HUDEP-2 (cell line): ENCODE results near the gene AGRN.
"Not testable (repeated sequence)": the region's sequence is repeated elsewhere in the genome, so short reads cannot be mapped to it uniquely, and the experiment has no call there.

ENCODE experiments used
- DNase-seq, 76 experiments: peaks; one replicate each; lab custom pipeline; 2025; ENCODE audit not compliant: unreplicated experiment in 76 of 76; lab: John Stamatoyannopoulos, UW

AGRN gene

DNA sequence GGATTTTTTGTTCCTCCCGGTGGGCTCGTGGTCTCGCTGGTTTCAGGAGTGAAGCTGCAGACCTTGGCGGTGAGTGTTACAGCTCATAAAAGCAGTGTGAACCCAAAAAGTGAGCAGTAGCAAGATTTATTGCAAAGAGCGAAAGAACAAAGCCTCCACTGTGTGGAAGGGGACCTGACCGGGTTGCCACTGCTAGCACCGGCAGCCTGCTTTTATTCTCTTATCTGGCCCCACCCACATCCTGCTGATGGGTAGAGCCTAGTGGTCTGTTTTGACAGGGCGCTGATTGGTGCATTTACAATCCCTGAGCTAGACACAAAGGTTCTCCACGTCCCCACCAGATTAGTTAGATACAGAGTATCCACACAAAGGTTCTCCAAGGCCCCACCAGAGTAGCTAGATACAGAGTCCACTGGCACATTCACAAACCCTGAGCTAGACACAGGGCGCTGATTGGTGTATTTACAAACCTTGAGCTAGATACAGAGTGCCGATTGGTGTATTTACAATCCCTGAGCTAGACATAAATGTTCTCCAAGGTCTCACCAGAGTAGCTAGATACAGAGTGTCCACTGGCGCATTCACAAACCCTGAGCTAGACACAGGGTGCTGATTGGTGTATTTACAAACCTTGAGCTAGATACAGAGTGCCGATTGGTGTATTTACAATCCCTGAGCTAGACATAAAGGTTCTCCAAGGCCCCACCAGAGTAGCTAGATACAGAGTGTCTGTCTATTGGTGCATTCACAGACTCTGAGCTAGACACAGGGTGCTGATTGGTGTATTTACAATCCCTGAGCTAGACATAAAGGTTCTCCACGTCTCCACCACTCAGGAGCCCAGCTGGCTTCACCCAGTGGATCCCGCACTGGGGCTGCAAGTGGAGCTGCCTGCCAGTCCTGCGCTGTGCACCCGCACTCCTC, 2.3 kb upstream of the AGRN start:
- DNase-seq = not testable (repeated sequence)

DNA sequence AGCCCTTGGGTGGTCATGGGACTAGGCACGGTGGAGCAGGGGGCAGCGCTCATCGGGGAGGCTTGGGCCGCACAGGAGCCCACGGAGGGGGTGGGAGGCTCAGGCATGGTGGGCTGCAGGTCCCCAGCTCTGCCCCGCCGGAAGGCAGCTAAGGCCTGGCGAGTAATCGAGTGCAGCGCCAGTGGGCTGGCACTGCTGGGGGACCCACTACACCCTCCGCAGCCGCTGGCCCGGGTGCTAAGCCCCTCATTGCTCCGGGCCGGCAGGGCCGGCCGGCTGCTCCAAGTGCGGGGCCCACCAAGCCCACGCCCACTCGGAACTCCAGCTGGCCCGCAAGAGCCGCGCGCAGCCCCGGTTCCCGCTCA, 1.6 kb upstream of the AGRN start:
- DNase-seq = not testable (repeated sequence)

DNA sequence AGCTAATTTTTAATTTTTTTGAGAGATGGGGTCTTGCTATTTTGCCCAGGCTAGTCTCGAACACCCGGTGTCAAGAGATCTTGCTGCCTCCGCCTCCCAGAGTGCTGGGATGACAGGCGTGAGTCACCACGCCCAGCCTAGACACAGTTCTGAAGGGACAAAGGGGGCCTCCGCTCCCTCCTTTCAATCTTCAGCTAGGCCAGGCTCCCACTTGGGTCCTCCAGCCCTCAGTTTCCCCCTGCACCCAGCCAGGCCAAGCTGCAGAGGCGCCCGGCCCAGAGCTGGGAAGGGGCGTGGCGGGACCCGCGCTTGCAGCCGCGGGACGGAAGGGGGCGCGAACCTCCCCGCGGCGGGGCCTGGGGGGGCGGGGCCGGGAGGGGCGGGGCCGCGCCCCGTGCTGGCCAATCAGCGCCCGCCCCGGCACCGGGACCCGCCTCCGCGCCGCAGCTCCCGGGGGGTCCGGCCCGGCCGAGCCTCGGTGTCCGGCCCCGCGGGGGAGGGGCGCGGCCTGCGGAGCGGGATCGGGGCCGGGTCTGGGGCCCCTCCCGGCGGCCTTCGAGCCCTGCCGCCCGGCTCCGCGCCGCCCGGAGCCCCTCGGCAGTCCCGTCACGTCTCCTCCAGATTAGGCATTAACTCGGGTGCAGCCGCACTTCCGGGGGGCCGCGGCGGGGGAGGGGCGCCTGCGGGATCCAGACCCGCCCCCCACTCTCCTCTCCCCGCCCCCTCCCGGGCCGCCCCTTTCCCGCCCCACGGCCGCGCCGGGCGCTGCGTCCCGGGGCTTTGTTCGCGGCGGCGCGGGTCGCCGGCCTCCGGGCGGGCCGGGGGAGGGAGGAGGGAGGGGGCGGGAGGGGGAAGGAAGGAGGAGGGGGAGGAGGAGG, 559 bp upstream of the AGRN start:
- peak in 66 of 76 experiments; percentile 18 to 89 (median 70) for DNase-seq

DNA sequence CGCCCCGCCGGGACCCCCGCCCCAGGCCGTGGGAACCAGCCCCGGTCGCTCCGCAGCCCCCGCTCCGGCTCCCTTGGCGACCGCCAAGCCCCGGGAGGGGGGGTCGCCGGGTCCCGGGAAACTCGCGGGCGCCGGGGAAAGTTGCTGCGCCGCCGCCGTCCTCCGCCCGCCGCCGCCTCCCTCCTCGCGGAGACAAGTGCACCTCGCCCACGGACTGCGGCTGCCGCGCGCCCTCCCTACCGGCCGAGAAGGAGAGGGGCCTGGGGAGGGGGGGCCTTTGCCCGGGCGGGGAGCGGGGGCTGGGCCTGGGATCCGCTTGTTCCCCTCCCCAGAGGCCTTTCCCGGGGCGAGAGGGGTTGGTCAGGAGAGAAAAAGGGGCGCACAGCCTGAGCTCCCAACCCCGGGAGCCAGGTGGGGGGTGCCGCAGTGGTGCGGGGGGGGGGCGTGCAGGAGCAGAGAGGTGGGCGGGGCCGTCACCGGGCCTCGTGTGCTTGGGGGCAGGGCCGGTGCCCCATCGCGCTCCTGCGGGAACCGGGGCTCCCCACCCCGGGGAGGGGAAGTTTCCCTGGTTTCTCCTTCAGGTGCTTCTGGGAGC, 592 bp downstream of the AGRN start:
- peak in 7 of 76 experiments; percentile 22 to 49 (median 36) for DNase-seq

DNA sequence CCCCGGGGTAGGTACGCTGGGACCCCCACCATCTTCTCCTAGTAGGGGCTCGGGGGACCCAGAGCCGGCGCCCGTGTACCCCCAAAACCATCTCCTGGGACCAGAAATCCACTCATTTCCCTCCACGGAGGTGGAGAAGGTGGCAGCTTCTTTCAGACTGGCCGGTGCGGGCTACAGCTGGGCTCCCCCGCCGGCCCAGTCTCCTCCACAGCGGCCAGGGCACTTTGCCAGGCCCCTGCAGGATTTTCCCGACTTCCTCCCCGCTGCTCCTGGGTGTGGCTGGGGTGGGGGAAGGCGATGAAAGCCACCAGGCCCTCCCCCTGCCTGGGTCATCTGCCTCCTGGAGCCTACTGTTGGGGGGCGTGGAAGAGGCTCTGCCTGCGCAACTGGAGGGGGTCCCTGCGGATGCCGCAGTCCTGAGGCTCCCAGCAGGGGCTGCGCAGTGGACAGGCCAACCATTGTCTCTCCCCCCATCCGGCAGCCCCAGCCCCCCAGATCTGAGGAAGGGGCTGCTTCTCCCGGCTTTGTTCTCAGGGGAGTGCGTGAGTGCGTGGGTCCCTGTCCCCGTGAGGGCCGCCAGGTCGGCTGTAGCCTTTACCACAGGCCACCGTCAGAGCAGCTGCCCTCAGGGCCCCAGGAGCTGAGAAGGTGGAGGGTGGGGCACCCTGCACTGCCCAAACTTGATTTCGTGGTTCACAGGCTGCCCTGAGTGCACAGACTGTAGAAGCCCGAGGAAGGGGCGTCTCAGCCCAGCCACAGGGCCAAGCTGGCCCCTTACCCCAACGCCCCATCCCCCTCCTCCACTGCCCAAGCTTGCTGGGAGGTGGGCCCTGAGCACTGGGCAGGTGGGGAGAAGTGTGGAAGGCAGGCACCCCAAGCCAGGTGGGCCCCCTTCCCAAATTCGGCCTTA, 1.3 kb downstream of the AGRN start:
- peak in 47 of 76 experiments; percentile 12 to 59 (median 39) for DNase-seq

GRCh38 chr1:1021920-1022259, 2.0 kb downstream of the AGRN start:
- no peak for DNase-seq

GRCh38 chr1:1022302-1023009, 2.5 kb downstream of the AGRN start:
- DNase-seq = peak in 4 of 76 experiments; percentile 5 to 23 (median 13)

DNA sequence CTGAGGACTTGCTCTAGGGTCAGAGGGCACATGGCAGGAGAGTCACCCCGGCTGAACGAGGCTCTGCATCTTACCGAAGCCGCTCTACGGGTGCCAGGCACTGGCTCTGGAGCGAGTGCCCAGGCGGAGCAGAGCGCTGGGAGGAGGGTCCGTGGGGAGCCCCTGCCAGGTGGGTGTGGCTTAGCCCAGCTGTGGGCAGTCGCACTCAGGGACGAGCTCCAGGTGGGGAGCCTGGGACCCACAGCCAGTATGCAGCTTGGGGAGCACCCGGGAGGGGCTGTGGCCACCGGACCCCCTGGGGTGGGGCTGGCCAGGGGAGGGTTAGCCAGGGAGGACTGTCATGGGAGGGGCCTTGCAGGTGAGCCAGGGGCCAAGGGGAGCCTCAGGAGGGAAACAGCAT, 3.8 kb downstream of the AGRN start:
- DNase-seq = peak in 1 of 76 experiments; percentile 18

DNA sequence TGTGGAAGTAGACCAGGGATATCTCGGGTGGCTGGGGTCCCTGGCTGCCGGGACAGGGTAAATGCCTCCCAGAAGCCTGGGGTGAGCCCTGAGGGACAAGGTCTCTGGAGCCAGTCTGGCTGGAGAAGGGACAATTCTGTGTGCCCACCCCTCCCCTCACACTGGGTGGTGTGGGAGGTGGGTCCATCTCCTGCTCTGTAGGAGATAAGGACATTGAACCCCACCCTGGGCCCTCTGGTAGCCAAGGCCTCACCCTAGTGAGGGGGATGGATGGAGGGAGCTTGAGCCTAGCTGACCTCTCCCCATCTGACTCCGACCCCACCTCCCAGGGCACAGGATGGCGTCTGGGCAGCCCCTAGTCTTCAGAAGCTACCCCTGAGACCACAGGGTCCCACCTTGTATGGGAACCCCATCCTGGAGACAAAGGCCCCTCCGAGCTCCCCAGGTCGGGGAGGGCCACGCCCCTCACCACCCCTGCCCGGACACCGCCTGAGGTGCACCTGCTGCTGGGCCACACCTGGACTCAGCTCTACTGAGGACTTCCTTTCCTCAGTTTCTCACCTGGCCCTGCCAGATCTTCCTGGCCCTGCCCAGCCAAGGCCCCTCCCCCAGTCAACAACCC, 4.3 kb downstream of the AGRN start:
- peak in 63 of 76 experiments; percentile 15 to 77 (median 52) for DNase-seq

DNA sequence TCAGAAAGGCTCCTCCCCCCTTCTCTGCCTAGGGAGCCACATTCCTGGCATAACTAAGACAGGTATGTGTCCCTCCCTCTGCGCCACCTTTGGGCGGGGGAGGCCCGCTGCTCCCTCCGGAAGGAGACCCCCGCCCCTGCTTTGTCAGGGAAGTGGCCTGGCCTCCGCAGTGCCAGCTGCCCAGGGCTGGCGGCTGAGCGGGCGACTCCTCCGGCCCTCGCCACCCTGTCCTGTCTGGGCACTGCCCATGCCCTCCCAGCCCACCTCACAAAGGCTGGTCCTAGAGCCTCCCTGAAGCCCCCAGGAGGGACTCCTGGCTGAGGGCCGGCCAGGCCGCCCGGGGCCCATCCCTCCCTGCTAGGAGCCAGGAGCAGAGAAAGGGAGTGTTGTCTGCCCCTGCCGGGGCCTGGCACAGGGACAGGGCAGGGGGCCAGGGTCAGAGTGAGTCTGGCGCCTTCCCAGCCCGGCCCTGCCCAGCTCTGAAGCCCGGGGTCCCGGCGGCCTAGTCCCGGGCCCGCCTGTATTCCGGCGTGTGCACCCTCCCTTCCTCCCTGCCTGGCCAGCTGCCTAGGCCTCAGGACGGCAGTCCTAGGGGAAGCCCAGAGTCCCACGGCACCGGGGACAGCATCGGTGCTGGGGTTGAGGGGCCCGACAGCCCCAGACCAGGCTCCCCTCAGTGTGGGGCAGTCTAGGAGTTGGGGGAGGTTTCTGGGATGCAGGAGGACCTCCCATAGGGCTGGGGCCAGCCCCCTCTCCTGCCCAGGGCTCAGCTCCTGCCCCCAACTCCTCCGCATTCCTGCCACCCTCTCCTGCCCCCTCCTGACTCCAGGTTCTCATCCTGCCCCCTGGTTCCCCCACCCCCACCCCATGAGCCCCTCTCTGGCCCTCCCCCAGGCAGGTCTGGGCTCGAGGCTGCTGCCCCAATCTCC, 5.1 kb downstream of the AGRN start:
- no peak for DNase-seq

- DNase-seq = no peak
These were observed 5.8 kb downstream of the AGRN start for GRCh38 chr1:1025730-1026129.

GRCh38 chr1:1026599-1027413, 6.9 kb downstream of the AGRN start:
- no peak for DNase-seq

DNA sequence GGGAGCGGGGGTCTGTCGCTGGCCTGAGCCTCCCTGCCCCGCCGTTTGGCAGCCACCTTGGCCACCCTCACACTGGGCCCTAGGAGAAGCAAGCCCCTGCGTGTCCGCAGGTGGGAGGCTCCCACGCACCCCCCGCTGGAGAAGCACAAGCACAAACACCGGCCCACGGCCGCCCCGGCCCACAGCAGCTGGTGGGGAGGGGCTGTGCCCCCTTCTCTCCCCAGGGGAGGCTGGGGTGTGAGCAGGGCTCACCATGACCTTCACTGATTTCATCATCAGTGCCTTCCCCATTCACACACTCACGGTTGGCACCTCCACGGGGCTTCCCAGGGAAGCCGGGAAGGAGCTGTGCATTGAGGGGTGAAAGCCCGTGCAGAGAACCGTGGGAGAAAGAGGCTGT, 7.9 kb downstream of the AGRN start:
- DNase-seq = no peak

DNA sequence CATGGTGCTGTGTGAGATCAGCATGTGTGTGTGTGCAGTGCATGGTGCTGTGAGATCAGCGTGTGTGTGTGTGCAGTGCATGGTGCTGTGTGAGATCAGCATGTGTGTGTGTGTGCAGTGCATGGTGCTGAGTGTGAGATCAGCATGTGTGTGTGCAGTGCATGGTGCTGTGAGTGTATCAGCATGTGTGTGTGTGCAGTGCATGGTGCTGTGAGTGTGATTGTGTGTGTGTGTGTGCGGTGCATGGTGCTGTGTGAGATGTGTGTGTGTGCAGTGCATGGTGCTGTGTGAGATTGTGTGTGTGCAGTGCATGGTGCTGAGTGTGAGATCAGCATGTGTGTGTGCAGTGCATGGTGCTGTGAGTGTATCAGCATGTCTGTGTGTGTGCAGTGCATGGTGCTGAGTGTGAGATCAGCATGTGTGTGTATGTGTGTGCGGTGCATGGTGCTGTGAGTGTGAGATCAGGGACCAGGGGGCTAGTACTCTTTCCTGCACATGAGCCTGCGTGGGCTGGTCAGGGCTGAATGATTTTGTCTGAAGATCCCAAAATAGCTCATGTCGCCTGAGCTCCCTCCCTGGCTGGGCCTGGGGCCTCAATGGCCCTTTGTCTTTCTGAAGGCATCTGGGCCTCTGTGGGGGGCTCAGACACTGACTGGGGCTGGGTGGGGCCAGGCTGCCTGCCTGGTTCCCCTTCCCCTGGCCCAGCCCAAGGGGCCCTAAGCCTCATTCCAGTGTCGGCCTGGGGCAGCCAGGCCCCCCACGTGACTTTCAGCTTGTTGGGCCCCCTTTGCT, 11.1 kb downstream of the AGRN start:
- not testable (repeated sequence) for DNase-seq

GRCh38 chr1:1031659-1032235, 11.8 kb downstream of the AGRN start:
- no peak for DNase-seq

- DNase-seq = peak in 10 of 76 experiments; percentile 4 to 31 (median 14)
These were observed 12.5 kb downstream of the AGRN start for GRCh38 chr1:1032424-1032823.
